Caki2 (cell line): ENCODE results near the gene ETV4. TPM values are rescaled to one million over a fixed set of nuclear protein-coding genes. Genes with fewer than 3 reads are reported as not detected.

ENCODE experiments used
- DNase-seq: peaks from one replicate; pipeline ENCODE4 v3.0.0-alpha.2; 2015; ENCODE audit warnings: low read depth
- in situ Hi-C: cut with HindIII; loops from 2 replicates; pipeline ENCODE4 v1.10.0; 2016; ENCODE audit warnings: low sequenced_read_pairs, low pct_unique_long_range_greater_than_20kb, mixed read lengths
- total RNA-seq: library from RNA; depleted of rRNA; stranded (reverse); fragments of >200 nt; shearing (Covaris generic); gene quantifications from 2 replicates; pipeline ENCODE4 v1.2.3, GENCODE V29; 2014; ENCODE audit warnings: low replicate concordance

ETV4 gene
- total RNA-seq, 1 experiment from 2014 or later, result 36.0 TPM

DNA sequence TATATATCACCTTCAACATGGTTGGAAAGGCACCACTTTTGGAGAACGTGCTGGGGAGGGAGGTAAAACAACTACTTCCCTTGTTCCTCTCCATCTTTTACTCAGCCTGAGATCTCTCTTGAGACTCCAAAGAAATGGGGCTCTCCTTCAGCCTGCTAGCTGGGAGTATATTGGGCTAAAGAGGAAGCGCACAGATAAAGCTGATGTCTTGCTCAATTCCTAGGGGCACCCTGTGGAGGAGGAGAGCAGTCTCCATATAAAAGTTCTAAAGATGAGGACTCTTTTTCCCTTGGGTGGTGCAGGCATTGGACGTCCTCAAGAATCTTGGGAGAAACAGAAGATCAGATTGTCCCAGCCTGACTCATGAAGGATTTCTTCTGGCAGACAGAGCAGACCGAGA is 4.6 kb upstream of the ETV4 start:
- no peak for DNase-seq
- in situ Hi-C loops, result no loop called here

DNA sequence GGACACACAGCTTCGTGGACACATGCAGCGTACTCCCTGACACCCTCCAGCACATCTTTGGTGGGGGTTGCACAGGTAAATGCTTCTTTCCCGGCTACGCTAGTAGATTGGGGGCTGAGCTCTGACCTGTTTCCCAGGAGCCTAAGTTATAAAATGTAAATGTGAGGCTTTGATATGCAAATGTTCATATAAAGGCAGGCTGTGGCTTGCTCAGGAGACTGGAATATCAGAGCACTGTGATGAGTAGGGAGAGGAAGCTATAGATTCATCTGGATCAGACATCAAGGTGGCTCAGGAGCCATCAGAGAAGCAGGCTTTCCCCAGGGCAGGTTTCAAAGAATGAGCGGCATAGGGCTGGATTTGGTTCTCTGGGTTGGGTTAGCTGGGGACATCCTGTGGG is 3.4 kb upstream of the ETV4 start:
- no peak for DNase-seq
- in situ Hi-C loops, result no loop called here

DNA sequence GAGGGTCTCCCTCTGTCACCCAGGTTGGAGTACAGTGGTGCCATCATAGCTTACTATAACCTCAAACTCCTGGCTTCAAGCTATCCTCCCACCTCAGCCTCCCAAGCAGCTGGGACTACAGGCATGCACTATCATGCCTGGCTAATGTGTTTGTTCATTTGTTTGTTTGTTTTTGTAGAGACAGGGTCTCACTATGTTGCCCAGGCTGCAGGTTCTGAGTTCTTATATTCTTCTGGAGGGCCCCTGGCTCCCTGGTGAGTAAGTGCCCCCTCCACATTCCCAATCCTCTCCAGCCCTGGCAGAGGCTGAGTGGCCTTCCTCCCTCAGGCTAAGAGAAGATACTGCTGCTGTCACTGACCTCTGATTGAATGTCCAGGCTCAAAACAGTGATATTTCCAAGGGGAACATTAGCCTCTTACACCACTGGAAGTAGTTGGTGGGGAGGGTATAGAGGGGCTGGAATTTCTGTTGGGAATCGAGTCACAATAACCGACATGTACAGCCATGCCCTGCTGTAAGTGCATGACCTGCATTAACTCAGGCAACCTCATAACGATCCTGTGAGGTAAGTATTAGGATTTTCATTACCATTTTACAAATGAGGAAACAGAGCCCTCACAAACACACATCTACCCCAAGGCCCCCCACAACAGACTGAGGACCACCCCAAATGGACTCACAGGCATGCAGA is 2.7 kb upstream of the ETV4 start:
- DNase-seq, result no peak
- in situ Hi-C loops, result no loop called here

DNA sequence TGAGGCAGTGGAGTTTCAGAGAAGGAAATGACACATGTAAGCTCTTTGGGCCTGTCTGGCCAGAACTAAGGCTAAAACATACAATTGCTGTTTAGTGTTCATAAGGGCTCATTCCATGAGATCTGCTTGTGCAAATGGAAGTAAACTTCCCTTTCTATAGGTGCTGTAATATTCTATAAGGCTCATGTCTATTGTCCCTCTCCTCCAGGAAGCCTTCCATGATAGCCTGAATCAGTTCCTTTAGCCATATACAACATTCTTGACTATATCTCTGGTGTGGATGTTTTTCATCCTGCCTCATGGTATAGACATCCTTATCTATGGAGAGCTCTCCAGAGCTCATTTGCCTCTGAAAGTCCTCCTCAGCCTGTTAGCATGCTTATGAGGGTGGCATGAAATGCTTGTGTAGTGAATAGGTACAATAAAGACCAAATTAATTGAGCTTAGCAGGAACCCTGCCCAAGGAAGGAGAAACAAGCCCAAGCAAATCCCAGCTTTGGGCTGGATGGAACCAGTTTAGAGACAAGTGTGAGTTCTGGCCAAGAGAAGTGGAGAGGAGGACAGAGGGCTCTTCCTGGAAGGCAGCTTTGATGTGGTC is 1.6 kb upstream of the ETV4 start:
- in situ Hi-C loops, result no loop called here
- DNase-seq, result no peak

DNA sequence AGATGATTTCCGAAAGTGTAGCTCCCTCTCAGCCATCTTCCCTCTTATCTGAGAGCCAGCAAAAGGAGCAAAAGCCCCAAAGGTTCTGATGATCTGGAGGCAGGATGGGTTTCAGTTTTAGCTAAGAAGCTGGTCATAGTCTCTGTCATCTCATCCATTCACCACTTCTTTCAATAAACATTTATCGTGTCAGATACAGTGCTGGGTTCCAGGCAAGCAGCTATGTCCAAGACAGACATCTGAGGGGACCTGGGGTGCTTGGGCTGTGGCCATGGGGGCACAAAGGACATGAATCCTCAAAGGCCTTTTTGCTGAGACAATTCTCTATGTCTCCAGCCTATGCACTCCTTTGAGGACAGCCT is 1.0 kb upstream of the ETV4 start:
- in situ Hi-C loops, result no loop called here

DNA sequence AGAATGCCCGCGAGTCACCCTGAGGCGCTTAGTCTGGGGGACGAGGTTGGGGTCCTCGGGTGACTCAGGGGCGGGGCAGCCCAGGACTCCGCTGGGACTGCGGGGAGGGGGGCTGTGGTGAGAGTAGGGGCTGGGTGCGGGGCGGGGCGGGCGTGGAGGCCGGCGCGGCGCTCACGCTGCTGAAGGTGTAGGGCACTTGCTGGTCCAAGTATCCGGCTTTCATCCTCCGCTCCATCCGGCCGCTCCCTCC is 832 bp downstream of the ETV4 start:
- DNase-seq, result no peak
- in situ Hi-C loops, result no loop called here

More for the DNA sequence above, 1.0 kb upstream of the ETV4 start:
- DNase-seq, result no peak

DNA sequence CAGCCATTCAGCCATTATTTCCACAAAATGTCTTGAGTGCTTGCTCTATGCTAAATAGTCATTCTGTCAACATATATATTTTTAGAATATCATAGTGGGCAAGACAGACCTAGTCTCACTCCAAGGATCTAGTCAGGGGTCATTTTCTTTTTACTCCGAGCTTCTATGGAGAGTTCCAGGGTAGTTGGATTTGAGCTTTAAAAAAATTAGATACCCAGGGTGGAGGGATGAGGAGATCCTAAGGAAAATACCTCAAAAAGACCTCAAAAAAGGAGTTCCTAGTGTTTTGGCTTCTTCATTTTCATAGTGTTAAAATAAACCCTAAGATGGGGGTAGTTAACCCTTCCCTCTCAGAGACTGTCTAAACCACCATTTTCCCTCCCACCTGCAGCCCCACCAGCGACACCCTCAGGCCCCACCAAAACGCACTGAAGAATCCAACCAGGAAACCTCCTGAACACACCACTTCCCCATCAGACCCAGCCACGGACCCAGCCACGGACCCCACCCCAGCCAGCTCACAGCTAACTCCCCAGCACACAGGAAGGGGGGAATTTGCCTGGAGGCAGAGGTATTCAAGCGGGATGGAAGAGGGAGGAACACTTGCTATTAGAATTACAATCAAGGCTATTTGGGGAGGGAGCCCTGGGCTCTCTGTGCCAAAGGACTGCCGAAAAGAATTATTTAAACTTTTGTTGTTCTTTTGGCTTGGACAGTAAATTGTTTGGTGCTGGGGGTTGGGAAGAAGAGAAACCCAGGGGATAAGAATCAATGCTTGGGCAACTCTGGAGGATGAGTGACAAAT is 2.2 kb downstream of the ETV4 start:
- no peak for DNase-seq
- in situ Hi-C loops, result no loop called here

DNA sequence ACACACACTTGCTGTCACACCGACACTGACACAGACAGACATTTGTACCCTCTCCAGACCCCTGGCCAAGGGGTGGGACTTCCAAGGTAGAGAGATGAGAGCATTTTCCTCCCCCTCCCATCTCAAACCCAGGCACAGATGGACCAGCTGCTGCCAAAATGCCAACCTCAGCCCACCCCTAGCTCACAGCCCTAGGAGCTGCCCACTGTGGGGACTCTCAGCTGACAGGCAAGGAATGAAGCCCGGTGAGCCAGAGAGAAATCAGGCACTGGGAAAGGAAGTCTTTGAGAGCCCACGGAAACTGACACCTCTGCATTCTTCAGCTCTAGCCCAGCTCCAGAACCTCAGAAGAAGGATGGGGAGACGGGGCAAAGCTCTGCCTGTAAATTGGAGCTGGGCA is 2.8 kb downstream of the ETV4 start:
- no peak for DNase-seq
- in situ Hi-C loops, result no loop called here

DNA sequence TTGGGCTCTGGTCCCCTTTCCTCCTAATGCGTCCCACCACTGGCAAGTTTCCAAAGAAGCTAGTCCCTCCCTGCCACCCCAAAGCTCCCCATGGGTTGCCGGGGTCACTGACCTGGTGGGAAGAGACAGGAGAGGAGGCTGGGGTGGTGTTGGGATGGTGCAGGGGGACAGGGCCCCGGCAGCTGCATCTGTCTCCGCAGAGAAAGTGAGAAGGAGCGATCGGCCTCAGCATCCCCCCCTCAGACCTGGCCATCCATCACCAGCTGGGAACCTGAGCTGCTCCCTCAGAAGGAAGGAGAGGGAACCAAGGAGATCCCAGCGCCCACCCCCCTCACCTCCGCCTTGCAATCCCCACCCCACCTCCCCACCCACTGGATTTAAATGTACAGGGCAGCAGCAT is 3.3 kb downstream of the ETV4 start:
- in situ Hi-C loops, result no loop called here
- DNase-seq, result no peak

DNA sequence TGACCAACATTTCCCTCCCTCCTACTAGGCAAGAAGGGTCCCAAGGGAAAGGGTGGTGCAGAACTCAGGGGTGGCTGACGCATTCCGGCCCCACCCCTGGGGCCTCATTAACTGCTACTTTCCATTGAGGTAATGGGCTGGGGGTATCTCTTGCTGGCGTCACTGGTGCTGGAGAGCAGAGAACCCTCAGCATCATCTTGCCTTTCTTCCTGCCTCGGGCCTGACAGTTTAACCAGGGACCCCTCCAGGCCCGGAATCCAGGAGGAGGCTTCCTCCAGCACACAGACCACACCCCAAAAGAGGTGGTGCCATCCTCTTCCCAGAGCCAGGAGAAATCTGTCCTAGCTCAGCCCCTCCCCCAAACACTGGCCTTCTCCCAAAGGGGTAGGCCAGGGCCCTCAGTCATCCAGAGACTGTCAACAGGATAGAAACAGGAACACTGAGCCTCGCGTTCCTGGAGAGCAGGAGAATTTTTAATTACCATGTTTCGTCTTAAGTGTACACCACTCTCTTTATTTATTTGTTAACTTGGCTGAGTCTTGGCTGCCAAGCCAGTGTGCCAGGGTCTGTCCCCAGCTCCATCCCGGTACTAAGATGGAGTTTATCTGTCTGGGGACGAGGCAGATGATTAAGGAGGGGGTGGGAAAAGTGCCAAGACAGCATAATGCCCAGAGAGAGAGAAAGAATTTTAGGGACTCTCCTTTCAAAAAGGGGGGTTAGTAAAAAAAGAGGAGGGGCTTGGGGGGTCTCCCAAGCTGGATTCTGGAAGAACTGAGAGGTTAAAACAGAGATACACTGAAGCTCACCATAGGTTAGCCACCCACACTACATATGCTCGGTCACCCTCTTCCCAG is 5.1 kb downstream of the ETV4 start:
- in situ Hi-C loops, result no loop called here
- no peak for DNase-seq

DNA sequence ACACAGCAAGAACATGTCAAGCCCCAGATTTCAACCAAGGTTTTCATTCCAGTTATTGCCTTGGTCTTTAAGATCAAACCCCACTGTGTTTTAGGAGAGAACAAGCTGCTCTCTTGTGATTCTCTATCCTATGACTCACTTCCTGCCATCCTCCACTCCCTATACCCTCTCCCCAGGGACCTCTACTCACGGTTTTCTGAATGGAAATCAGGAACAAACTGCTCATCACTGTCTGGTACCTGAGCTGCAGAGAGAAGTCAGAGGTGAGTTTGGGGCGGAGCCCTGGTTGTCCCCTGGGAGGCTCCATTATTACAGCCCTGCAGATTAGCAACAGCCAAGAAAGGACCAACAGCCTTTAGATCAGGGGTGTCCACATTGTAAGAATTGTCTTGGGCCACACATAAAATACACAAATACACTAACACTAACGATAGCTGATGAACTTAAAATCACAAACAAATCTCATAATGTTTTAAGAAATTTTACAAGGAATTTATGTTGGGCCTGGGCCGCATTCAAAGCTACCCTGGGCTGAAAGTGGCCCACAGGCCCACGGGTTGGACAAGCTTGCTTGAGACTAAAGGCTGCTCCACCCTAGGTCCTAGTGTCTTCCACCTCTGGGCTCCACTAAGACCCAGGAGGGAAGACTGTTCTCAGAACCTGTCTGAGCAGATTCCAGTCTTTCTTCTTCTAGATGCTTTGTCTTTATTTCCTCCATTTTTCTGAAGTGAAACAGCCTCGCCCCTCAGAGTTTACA is 9.7 kb downstream of the ETV4 start:
- in situ Hi-C loops, result no loop called here
- DNase-seq, result no peak

DNA sequence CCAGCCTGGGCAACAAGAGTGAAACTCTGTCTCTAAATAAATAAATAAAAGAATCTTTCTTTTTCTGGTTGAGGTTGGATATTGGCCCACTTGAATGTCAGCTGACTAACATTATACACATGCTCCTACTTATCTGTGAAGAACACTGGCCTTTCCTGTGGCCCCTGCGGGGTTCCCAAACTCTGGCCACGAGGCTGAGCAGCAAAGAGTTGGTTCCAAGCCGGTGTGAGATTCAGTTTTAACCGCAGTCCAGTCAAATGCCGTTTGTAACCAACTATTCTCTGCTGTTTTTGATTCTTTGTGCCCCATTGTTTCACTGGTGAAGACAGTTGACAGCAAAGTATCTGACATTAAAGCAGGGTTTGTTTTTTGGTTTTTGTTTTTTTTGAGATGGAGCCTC is 11.2 kb downstream of the ETV4 start:
- DNase-seq, result no peak
- in situ Hi-C loops, result no loop called here

DNA sequence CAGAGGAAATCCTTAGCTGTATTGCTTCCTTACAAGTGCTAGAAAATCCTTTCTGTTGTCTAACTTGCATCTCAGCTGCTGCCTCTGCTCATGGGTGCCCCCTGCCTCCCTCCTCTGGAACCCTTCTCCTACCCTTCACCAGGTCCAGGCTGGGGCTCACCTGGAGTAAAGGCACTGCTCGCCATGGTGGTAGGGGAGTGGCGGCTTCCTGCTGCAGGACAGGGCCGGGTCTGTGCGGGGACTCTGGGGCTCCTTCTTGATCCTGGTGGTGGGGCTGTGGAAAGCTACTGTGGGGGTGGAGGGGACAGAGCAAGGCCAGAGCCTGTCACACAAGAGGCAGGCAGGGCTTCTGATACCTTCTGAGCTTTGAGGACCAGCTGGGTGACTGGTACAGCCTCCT is 12.4 kb downstream of the ETV4 start:
- in situ Hi-C loops, result no loop called here
- no peak for DNase-seq

DNA sequence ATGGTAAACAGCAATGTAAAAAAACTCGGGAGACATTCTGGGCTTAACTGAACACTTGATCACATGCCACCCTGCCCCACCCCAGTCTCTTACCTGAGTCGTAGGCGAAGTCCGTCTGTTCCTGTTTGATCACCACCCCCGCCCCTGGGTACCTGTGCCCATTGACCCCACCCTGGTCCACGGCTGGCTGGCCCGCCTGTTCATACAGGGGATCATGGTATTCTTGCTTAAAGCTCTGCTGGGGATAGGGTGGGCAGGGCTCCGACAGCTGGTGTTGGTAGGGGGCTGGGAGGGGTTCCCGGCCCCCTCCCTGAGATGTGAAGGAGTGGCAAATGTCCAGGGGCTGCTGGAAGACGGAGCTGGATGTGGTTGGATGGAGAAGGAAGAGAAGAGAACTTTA is 13.6 kb downstream of the ETV4 start:
- in situ Hi-C loops, result no loop called here
- no peak for DNase-seq

DNA sequence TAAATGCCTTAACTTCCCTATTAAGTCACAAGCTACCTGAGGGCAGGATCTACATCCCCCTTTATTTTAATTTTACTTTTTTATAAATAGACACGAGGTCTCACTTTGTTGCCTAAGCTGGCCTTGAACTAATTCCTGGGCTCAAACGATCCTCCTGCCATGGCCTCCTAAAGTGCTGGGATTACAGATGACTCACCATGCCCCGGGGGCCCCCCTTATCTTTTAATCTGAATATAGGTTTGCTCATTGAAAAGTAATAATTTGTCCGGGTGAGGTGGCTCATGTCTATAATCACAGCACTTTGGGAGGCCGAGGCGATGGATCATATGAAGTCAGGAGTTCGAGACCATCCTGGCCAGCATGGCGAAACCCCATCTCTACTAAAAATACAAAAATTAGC is 14.2 kb downstream of the ETV4 start:
- in situ Hi-C loops, result no loop called here
- DNase-seq, result no peak

DNA sequence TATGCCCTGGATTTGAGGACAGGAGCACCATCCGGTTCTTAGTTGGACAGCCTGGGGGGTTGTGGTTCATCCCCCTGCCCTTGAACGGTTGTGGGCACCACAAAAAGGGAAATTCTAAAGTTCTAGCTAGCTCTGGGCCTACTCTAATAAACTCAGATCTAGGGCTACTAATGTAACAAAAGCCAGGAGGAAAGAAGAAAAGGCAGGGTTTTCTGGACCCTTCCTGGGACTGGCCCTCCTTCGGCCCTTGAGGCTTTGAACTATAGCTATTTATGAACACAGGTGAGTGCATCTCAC is 15.1 kb downstream of the ETV4 start:
- no peak for DNase-seq
- in situ Hi-C loops, result no loop called here

DNA sequence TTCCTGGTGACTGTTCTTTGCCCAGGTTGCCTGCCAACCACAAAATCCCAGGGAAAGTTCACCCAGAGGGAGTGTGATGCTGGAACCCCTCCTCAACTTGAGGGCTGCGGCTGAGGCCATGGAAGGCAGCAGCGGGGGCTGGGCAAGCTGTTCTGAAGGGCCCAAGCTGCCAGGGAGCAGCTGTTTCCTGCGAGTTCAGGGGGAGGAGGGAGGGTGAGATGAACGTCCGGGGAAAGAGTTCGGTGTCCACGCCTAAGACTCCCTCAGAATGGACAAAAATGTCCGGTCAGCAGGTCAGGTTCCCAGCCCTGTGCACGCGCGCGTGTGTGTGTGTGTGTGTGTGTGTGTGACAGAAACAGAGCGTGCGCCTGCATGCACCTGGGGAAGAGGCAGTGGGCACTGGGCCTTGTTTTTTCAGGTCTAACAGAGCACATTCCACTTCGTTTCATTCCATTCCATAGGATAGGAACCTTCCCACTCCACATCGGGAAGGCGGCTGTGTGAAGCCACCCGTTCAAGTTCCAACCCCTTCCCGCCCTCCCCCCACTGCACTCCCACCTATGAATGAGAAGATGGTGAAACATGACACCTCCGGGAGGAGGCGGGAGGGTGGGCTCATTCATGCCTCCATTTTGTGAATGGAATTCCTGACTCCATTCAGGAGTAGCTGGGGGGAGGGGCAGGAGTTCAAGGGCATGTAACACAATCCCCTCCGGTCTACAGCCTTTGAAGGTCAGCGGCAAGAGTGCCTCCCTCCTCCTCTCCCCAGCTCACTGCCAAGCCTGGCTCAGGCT is 15.7 kb downstream of the ETV4 start:
- in situ Hi-C loops, result no loop called here
- peak; percentile 94 for DNase-seq

DNA sequence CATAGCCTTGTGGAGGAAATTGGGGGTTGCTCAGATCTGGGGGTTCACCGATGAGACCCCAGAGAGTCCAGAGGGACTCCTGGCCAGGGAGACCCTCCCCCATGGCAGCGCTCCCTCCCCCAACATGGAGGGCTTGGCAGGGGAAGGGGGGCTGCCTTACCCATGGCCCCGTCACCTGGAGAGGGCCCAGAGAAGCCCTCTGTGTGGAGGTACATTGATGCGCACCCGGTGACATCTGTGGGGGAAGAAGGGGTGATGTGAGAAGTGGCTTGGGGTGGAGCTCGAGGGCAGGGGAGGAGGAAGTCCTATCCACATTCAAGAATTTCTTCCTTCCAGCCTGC is 16.2 kb downstream of the ETV4 start:
- no peak for DNase-seq
- in situ Hi-C loops, result no loop called here
